HuH-7 (cell line): ENCODE measurements around the gene CCBE1.
"Not testable (repeated sequence)": the region's sequence is repeated elsewhere in the genome, so short reads cannot be mapped to it uniquely, and the experiment has no call there.

Experiments
- DNase-seq: peaks from one replicate; pipeline ENCODE4 v3.0.0; 2011; ENCODE audit warnings: low spot score

Gene CCBE1

DNA sequence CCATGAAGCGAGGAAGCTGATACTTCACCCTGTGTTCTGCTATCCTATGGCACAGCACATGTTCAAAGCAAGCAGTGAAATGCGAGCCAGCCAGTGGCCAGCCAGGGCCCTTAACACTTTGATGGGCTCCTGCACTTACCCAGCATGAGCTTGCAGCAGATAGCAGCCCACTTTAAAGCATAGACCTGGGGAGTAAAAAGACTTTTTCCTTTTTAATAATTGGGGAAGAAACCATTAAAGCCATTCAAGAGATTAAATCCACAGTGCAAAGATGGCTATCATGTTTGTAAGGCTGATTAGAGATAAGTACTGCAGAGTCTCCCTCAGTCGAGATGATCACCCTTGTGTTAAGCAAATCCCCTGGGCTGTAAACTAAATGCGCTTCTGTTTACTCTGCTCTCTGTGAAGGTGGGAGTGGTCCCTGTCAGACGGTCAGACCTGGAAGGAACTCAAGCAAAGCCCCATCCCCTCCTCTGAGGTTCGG, 15.7 kb downstream of the CCBE1 start:
- DNase-seq, result no peak

GRCh38 chr18:59681051-59681450, 16.2 kb downstream of the CCBE1 start:
- DNase-seq, result no peak

GRCh38 chr18:59675346-59675745, 21.9 kb downstream of the CCBE1 start:
- DNase-seq, result no peak

- no peak for DNase-seq
Measured at GRCh38 chr18:59674903-59675270, 22.3 kb downstream of the CCBE1 start.

GRCh38 chr18:59674186-59674902, 22.9 kb downstream of the CCBE1 start:
- no peak for DNase-seq

DNA sequence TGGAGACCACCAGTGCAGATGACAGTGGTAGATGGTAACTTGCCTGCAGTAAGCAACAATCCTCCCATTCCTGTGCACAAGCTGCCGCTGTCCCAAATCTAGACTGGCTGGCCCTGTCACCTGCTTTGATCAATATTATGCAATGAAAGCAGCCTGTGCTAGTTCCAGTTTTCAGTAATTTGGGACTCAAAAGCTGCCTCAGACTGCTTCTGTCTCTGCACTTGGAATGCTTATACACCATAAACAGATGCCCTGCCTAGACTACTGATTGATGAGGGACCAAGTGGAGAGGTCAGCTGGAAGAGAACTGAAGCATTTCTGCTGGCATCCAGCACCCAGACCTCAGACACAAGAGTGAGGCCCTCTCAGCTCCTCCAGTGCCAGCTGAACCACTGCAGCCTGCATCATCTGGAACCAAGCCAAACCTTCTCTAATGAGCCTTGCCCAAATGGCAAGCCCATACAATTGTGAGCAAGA, 24.9 kb downstream of the CCBE1 start:
- no peak for DNase-seq

DNA sequence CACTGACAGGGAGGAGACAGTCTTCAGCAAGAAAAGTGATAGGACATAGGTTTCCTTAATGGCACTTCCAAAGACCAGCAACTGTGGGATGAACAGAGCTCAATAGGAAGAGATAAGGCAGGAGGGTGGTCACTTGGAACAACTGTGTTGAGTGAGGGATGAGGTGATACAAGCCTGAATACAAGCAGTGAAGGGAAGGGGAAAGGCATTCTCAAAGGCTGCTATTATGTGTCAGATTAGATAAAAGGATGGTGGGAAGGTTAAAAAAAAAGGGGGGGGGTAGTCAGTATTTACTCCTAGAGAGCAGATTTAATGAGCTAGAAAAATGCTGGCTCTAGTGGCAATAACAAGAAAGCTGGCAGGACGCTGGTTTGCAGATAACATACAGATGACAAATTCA, 25.7 kb downstream of the CCBE1 start:
- DNase-seq, result no peak

- DNase-seq, result no peak
Measured at GRCh38 chr18:59669872-59670657, 27.2 kb downstream of the CCBE1 start.

GRCh38 chr18:59667488-59667887, 29.7 kb downstream of the CCBE1 start:
- no peak for DNase-seq

- not testable (repeated sequence) for DNase-seq
Measured at GRCh38 chr18:59666007-59666402, 31.2 kb downstream of the CCBE1 start.

DNA sequence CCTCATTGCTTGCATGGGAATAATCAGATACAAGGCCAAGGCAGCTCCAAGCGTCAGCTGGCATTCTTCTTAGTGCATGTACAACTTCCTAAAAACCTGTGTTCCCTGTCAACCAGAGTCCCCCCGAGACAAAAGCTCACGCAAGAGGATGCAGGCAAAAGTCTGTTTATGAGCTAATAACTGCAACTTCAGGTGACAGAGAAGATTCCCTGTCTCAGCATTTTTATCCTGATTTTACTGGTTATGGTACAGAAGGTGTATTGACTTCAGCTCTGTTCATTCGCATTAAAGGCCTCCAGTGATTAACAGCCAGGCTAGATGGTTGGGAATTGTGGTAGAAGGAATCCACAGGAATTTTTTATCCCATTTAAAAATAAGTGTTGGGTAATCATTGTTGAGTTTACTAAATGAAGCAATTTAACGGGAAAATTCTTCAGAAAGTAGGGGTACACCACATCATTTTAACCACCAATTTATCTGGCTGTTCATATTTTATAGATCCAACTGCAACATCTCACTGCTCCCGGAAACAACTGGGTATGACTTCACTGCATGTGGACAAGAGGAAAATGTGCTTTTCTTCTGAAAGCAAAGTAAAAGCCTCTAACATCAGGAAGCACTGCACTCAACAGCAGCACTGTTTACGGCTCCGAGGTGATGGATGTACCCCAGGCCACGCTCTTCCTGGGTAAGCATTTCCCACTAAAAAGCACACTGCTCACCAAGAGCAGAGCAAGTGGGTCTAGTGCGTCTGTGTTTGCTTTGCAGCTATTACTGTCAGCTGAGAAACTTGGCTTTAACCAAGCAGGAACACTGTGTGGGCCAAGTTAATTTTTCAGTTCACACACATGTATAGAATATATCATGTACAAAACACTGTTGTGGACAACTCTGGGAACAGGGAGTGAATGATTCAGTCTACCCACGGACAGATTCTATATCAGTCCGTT, 31.9 kb downstream of the CCBE1 start:
- DNase-seq, result no peak

DNA sequence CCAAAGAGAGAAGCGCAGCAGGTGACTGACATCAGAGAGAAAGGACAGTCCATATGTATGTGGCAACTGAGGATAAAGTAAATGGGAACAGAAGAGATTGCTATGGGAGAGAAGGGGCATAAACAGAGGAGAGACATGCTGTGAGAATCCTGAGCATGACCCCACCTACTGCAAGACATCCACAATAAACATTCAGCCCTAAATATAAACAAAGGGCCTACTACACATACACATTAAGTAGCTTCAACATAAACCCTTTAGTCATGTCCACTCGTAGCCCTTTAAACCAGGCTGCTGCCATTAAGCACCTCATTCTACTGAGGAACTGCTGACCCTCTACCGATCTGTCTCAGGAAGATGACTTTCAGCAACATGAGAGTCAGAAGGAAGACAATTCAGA, 32.9 kb downstream of the CCBE1 start:
- no peak for DNase-seq

DNA sequence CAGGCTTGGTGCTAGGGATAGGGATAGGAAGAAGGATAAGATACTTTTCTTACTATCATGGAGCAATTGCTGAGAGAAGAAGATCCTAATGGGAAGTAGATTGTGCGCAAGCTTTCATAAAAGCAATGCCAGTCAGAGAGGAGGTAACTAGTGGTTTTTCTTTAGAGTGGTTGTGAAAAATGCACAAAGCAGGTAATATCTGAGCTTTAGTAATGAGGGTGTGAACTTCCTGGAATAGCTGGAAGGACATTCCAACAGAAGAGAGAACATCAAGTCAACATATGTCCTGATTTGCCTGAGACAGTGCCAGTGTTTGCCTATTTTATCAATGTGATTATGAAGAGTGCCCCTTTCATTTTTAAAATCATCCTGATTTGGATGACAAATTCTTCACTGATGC, 34.1 kb downstream of the CCBE1 start:
- DNase-seq, result no peak

DNA sequence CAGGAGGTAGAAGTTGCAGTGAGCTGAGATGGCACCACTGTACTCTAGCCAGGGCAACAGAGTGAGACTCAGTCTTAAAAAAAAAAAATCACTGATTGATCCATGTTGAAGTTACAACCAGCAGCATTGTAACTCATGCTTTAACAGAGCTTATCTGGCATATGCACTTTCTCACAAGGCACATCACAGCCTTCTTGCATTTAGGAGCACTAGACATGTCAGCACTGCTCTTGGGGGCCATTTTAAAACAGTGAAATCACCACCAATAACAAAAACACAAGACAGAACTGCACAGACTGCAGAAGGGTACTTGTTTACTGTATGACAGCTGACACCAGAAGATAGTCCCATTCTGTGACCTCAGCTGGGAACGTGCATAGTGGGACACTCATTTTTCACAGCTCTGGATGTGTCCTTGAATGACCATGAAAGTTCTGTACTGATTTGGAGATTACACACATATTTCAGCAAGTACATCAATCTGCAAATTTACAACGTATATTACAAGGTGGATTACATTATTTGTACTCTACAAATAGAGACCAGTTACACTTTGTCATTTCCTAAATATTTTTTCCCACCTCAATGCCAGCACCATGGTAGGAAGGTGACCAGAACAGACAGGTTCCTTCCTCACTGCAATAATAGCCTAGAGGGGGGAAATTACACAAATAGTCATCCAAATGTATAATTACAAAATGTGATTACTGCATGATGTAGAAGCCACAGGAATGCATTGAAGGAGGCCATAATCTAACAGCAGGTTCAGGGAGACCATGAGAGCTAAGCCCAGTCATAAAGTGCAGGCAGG, 35.1 kb downstream of the CCBE1 start:
- DNase-seq, result no peak

- no peak for DNase-seq
Measured at GRCh38 chr18:59660786-59661743, 36.2 kb downstream of the CCBE1 start.

GRCh38 chr18:59660366-59660765, 36.9 kb downstream of the CCBE1 start:
- no peak for DNase-seq

- DNase-seq, result no peak
Measured at GRCh38 chr18:59659508-59660170, 37.6 kb downstream of the CCBE1 start.

DNA sequence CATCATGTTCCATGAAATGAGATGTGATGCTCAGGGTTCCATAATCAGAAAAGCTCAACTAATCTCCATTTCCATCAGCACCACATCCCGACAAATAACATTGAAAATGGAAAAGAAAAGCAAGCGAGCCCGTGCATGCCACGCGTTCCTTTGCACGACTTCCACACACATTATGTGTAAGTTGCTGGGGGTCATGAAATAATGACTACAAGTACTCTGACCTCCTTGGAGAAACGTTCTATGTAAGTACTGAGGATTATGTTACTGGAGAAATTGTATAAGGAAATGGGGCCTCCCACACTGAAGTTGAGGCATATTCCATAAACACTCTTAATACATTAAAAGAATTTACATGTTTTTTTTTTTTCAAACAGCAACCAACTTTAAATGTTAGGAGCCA, 38.3 kb downstream of the CCBE1 start:
- no peak for DNase-seq

GRCh38 chr18:59657012-59657411, 40.2 kb downstream of the CCBE1 start:
- no peak for DNase-seq
